Uterus (tissue), 2 donors: ENCODE data around the gene LRR1.
"Not testable (repeated sequence)": the region's sequence is repeated elsewhere in the genome, so short reads cannot be mapped to it uniquely, and the experiment has no call there.

Experiments used
- POLR2A ChIP-seq, 2 donors: fragments of 450-650 bp; IDR thresholded peaks; one replicate each; pipeline ENCODE4 v1.6.1; 2016; ENCODE audit warnings: antibody characterized with exemption in 2 of 2, mild to moderate bottlenecking in 1 of 2, moderate library complexity in 1 of 2
- TF ChIP-seq, protein P1 (sequence below), 4 experiments: fragments of 200-600 bp in 2 of 4; fragments of 450-650 bp in 2 of 4; sonication (generic) in 2 of 4; IDR thresholded peaks; one replicate each; pipeline ENCODE4 v1.5.1; 2016 to 2019; ENCODE audit warnings: antibody characterized with exemption in 4 of 4, mild to moderate bottlenecking in 2 of 4, moderate library complexity in 1 of 4

DNA sequence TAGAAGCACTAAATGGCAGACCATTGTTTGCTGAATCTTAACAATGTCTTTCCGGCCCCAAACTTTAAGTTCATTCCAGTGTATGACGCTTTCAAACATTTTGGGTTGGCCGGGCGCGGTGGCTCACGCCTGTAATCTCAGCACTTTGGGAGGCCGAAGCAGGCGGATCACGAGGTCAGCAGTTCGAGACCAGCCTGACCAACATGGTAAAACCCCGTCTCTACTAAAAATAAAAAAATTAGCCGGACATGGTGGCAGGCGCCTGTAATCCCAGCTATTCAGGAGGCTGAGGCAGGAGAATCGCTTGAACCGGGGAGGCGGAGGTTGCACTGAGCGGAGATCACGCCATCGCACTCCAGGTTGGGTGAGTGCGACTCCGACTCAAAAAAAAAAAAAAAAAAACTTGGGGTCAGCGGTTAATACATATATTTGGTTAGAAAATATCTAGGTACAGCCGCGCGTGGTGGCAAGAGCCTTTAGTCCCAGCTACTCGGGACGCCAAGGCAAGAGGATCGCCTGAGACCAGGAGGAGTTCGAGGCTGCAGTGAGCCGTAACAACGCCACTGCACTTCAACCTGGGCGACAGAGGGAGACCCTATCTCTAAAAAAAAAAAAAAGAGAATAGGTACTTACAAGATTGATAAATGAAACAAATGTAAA, 13.6 kb upstream of the LRR1 start:
- TF ChIP-seq, protein P1, sequence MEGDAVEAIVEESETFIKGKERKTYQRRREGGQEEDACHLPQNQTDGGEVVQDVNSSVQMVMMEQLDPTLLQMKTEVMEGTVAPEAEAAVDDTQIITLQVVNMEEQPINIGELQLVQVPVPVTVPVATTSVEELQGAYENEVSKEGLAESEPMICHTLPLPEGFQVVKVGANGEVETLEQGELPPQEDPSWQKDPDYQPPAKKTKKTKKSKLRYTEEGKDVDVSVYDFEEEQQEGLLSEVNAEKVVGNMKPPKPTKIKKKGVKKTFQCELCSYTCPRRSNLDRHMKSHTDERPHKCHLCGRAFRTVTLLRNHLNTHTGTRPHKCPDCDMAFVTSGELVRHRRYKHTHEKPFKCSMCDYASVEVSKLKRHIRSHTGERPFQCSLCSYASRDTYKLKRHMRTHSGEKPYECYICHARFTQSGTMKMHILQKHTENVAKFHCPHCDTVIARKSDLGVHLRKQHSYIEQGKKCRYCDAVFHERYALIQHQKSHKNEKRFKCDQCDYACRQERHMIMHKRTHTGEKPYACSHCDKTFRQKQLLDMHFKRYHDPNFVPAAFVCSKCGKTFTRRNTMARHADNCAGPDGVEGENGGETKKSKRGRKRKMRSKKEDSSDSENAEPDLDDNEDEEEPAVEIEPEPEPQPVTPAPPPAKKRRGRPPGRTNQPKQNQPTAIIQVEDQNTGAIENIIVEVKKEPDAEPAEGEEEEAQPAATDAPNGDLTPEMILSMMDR (IDR thresholded peaks at IDR 0.05), result not testable (repeated sequence)
- TF ChIP-seq POLR2A (IDR thresholded peaks at IDR 0.05), result not testable (repeated sequence)
